Stimulated activated CD4-positive, alpha-beta T cell treated with anti-CD3 and anti-CD28 coated beads, Interleukin-2, amount 100 ng/mL, for 48 hours (primary cell): ENCODE measurements around the gene CCDC188.

ENCODE experiments used
- DNase-seq, 2 donors: peaks; one replicate each; pipeline ENCODE4 v3.0.0-alpha.2; 2020

Gene CCDC188

GRCh38 chr22:20116376-20116950 lies 34.4 kb downstream of the CCDC188 start:
- no peak for DNase-seq

- DNase-seq = no peak
Observed at GRCh38 chr22:20115691-20116375, 35.0 kb downstream of the CCDC188 start, which contains the start of gene RANBP1. Gene RANBP1 (plus strand): TSS chr22:20116104. CDS start chr22:20116185, 81 bp downstream.

- DNase-seq = no peak
Observed at GRCh38 chr22:20114506-20115475, 36.1 kb downstream of the CCDC188 start.

- no peak for DNase-seq
Observed at GRCh38 chr22:20113551-20114310, 37.1 kb downstream of the CCDC188 start.

- DNase-seq = no peak
Observed at GRCh38 chr22:20112623-20113511, 38.0 kb downstream of the CCDC188 start.

- DNase-seq = no peak
Observed at GRCh38 chr22:20111689-20112622, 38.9 kb downstream of the CCDC188 start.

DNA sequence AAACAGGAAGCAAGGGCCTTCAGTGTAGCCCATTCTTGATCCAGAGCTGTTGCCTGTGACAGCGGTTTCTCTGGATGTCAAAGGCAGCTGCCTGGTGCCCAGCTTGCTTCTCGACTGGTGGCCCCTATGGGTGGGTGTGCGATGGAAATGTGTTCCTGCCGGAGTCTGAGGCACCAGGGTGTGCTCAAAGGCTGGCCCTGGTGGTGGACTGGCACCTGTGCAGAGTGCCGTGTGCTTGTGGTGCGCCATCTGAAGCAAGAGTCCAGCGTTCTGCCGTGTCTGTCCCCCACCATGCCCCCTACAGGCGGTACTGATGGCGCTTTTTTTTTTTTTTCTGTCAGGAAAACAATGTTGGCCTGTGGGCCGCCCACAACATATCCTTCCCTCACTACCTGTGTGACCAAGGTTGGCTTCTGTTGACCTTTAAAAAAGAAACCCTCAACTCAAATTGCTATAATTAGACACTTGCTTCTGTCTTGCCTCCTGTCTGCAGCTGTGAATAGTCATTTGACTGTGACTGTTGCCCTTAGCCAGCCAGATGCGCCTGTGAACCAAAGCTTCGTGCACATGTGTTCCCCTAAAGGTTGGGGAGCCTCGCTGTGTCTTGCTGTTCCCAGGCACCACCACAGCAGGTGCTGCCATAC lies 39.7 kb downstream of the CCDC188 start:
- no peak for DNase-seq

DNA sequence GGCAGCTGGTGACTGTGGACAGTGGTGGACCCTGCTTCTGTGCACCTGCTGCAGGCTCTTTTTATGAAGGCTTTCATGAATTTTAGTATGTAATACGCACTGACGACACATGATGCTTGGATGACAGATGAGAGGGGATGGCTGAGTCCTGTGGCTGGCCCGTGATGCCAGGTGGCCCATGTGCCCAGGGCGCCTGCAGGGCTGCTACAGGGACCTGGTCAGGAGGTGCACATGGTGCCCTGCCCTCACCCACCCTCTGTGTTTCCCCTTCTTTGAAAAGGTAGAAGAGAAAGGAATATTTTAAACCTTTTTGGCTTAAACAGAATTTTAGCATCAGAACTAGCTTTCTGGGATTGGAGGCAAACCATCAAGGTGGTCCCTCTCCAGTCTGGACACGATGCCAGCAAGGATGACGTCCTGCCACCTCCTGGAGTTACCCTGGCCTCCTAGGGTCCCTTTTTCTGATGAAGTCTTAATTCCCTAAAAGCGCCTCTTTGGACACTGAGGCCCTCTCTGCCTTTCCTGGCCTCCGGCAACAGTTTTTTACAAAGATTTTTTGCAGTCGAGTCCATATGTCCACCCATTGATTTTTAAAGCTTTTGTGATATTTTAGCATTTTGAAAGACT lies 40.4 kb downstream of the CCDC188 start:
- DNase-seq = no peak

DNA sequence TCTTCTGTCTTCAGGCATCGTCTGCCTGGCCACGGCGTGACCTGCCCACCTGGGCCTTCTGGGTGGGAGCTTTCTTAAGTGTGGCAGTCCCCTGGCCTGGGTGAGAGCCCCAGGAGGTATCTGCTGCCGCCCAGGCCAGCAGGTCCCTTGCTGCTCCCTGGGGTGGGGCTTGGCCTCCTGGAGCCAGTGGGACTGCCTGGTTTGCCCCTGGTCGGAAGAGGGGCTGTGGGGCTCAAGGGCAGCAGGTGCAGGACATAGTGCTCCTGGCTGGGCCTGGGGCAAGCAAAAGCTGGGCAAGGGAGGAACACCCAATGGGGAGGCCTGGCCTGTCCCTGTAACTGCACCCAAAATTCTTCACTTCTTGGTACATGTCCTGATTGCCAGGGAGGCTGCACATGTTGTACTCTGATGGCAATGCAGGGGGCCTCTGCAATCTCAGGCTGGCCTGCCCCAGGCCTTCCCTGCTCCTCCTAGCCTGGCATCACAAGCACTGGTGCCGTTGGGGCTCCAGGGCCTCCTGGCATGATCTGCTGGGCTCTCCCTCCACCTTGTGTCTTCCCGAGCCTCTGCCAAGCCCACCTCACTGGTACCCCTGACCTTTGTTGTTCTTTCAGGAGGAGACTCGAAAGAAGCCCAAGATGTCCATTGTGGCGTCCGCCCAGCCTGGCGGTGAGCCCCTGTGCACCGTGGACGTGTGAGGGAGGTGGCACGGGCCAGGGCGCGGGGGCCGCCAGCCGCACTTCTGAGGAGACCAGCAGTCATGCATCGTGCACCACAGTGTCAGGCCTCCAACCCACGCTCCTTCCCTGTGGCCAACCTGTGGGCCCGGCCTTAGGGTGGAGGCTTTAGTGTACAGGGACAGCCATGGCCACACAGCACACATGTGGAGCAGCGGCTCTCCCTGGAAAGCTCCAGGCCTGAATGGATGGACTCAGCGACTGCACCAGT lies 41.2 kb downstream of the CCDC188 start:
- no peak for DNase-seq

GRCh38 chr22:20108757-20109230 lies 42.1 kb downstream of the CCDC188 start:
- no peak for DNase-seq

- DNase-seq = no peak
Observed at GRCh38 chr22:20107951-20108756, 42.7 kb downstream of the CCDC188 start.

DNA sequence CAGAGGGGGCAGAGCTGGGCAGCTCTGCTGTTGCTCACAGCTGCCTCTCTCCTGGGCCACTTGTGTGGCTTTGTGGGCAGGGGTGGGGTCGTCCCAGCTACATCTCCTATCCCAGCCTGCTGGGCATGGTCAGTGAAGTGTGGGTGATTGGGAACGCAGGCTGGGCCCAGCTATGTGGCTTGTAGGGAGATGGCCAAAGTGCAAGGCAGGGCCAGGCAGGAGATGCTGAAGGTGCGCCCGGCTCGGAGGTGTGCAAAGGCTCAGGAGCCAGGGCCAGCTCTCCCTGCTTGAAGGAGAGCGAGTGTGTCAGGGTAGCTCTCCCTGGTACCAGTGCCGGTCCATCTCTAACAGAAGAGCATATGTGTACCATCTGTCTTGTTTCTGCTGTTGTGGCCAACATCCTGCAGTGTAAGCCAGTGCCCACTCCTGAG lies 43.4 kb downstream of the CCDC188 start:
- DNase-seq = no peak

GRCh38 chr22:20106849-20107237 lies 44.0 kb downstream of the CCDC188 start:
- no peak for DNase-seq

- no peak for DNase-seq
Observed at GRCh38 chr22:20106205-20106848, 44.5 kb downstream of the CCDC188 start.

DNA sequence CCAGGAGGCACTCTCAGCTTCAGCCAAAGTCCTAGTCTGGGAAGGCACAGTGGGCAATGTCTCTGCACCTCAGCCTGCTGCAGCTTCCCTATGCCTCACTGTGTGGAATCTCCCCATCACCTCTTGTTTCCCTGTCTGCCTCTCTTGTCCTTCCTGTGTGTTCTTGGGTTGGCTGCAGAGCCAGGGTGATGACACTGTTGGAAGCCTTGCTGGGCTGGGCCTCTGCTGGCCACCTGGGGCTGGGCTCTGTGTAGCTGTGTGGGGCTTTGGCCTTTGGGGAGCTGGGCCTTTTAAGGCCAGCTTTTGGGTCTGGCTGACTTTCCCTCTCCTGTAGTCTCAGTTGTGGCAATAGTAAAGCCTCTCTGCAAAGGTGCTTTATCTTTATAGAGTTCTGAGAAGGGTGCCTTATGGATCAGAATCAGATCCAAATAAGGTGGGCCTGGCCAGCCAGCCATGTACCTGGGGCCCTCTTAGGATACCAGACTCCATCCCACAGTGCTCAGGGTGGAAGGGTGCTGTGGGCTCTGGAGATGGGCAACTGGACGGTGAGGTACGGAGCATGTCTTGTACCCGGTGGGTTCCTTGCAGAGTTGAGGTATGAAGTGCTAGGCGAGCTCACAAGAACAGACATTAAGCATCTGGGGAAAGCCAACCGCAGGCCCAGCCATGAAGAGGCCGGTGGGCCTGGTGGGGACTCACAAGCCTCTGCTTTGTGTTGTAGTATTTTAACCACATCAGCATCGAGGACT lies 45.2 kb downstream of the CCDC188 start:
- DNase-seq = no peak

DNA sequence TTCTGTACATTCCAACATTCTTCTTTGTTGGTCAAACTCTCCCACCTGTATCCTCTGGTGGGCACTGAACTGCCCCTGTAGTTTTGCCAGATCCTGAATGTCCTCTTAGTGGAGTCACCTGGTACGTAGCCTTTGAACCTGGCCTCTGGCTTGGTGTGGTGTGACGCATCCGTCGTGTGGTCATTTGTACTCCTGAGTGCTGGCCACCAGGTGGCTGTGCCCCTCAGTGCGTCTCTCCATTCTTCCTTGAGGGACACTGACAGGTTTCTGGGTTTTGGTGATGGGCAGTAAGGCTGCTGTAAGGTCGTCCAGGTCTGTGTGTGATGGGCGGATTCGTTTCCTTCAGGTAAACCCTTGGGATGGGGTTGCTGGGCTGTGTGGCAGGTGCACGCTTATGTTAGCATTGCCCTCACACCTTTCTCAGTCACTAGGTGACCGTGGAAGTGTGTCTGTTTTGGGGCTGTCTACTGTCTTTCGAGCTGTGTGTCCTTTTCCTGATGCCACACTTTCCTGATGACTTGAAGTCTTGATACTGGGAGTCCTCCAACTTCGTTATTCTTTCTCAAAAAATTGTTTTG lies 48.6 kb downstream of the CCDC188 start:
- DNase-seq = no peak
